NT2/D1 (cell line): ENCODE data around the gene CD47.

Source experiments
- SUZ12 ChIP-seq: IDR thresholded peaks from 2 replicates; pipeline ENCODE4 v1.6.1; 2011; ENCODE audit not compliant: insufficient read length, insufficient read depth; ENCODE audit errors: extremely low read depth
- YY1 ChIP-seq: IDR thresholded peaks from 2 replicates; pipeline ENCODE4 v1.6.1; 2011; ENCODE audit not compliant: insufficient read length, insufficient read depth
- ZNF274 ChIP-seq: IDR thresholded peaks from 2 replicates; pipeline ENCODE4 v1.6.1; 2011; ENCODE audit warnings: mild to moderate bottlenecking, low read depth, low read length

DNA sequence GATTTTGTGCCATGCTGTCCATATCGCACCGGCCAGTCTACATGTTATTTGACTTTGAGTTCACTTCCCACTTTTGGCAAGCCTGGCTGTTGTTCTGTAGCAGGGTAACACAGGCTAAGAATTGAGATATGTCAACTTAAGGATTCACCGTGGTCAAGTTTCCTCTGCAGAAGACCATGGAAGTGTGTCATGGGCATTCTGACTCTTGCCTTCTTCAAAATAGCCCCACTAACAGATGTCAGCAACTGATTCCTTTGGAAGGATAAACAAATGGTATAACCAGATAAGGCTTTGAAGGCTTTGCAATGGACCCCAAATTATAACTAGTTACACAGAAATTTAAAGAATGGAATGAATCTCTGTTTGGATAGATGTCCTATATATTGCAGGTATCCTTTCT, 20.1 kb upstream of the CD47 start:
- TF ChIP-seq YY1 (no peak), ZNF274 (no peak), SUZ12 (no peak)
